Sigmoid colon (tissue), 3 donors: ENCODE data around the gene MOV10.

Experiments used
- CTCF ChIP-seq, 4 experiments: fragments of 450-650 bp in 3 of 4; fragments of 200-600 bp in 1 of 4; IDR thresholded peaks; one replicate each; pipeline ENCODE4 v1.5.1; 2016 to 2019; ENCODE audit warnings: antibody characterized with exemption in 4 of 4, mild to moderate bottlenecking in 3 of 4, moderate library complexity in 2 of 4
- POLR2A ChIP-seq, 2 donors: fragments of 450-650 bp; IDR thresholded peaks; one replicate each; pipeline ENCODE4 v1.6.1; 2016; ENCODE audit warnings: antibody characterized with exemption in 2 of 2, mild to moderate bottlenecking in 2 of 2, moderate library complexity in 2 of 2

DNA sequence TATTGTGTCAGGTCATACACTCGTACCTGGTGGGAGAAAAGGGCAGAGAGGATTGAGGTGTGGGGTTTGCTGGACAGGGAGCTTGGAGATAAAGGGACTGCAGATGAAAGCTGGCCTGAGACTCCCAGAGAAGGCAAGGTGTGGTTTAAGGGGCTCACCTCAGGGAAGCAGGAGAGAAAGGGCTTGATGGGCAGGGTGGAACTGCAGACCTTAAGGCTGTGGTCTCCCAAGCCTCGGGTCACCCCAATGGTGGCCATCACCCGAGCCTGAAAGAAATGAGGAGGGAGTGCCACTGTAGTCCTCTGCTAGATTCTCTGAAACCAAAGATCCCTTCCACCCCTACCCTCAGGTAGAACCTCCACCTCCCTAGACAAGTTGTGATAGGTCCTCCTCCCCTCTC lies 36.1 kb downstream of the MOV10 start:
- TF ChIP-seq CTCF (IDR thresholded peaks at IDR 0.05) (no peak), POLR2A (IDR thresholded peaks at IDR 0.05) (no peak)
